GM18502 (cell line): Measurements from ENCODE around the gene PDIA6.

Experiments used
- ATAC-seq: cut with Tn5 transposase; IDR thresholded peaks from one replicate; pipeline ENCODE4 v1.9.1; 2021; ENCODE audit warnings: mild to moderate bottlenecking; ENCODE audit not compliant: unreplicated experiment, poor library complexity

Gene PDIA6, protein sequence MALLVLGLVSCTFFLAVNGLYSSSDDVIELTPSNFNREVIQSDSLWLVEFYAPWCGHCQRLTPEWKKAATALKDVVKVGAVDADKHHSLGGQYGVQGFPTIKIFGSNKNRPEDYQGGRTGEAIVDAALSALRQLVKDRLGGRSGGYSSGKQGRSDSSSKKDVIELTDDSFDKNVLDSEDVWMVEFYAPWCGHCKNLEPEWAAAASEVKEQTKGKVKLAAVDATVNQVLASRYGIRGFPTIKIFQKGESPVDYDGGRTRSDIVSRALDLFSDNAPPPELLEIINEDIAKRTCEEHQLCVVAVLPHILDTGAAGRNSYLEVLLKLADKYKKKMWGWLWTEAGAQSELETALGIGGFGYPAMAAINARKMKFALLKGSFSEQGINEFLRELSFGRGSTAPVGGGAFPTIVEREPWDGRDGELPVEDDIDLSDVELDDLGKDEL

DNA sequence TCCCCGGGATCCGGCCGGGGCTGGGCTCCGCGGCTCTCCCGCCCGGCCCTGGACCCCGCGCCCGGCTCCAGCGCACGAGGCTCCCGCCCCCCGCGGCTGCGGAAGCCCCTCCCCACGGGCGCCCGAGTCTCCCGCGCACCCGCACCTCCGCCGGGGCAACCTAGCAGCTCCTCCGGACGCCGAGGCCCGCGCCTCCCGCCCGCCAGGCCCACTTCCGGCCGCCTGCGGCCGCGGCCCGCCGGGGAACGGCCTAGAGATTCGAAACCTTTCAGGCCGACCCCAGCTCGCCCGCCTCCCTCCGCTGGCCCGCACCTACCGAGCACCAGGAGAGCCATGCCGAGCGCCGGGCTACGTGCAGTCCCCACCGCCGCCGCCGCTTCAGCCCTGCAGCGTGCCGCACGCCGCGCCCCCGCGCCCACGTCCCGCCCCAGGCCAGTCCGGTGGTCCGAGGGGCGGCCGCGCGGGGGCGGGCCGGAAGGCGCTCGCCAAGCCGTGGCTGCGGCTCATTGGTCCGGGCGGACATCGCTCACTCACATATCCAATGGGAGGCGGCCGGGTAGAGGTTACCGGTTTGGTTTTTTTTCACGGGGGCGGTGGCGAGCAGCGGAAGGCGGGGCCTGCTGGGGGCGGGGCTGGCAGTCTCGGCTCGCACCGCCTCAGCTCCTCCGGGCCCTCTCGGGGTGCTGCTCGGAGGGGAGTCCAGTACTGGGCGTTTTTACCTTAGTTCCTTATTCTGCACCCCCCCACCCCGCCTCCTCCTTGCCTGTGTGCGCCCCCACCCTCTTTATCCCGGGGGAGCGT is at the start of gene PDIA6:
Gene PDIA6, minus strand, starts transcription at position 424 of the 801 bp plus-strand sequence. Its CDS starts 89 bp downstream, at position 335.
- ATAC-seq: peak; percentile 90

DNA sequence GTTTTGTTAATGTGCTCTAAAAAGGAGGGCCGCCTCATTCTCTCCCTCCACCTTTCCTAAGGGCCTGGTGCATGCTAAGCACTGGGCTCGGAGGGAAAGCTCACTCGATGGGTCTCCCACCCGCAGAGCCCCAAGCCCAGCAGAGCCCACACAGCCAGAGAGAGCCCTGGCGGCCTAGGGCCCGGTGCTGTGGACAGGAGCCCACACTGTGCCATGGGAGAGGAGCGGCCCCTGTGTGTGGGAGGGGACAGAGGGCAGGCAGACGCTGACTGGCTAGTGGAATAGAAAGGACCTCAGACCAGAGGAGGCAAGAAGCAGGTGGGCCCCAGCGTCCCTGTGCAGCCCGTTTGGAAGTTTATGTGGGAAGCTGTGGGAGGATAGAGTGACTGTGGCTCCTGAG is 49.7 kb upstream of the PDIA6 start:
- no peak for ATAC-seq

DNA sequence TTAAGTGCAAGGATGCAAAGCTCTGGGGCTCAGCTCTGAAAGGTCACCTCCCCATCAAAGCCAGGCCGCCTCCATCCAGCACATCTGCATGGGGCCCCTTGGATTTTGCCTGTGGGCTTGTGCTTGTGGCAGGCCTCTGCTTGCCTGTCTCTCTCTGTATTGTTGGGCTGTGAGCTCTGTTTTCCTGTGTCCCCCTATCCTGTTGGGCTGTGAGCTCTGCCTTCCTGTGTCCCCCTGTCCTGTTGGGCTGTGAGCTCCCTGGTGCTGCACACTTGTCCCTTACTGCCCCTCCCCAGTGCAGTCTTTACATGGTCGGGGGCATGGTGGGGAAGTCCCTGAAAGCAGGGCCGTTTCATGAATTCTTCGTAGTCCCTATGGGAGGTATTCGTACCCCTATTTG is 49.2 kb upstream of the PDIA6 start:
- no peak for ATAC-seq

DNA sequence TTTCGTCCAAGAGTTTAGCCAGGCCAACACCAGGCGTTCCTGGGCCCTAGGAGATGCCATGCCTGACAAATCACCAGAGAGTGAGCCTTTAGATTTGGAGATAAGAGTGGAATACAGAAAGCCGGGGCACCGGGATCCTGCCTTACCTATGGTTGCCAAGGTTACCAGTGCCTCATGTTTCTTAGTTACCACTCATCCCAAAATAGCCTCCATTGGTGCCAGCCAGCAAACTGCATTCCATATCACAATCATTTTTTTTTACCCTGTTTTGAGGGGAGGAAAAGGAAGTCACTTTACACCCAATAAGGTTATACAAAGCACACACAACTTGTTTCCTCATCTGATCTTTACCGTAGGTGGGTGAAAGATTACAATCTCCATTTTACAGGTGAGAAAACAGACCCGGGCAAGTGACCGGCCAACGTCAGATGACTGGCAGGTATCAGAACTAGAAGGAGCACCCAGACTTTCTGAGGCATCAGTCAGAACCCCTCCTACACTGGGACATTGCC is 48.3 kb upstream of the PDIA6 start:
- no peak for ATAC-seq

DNA sequence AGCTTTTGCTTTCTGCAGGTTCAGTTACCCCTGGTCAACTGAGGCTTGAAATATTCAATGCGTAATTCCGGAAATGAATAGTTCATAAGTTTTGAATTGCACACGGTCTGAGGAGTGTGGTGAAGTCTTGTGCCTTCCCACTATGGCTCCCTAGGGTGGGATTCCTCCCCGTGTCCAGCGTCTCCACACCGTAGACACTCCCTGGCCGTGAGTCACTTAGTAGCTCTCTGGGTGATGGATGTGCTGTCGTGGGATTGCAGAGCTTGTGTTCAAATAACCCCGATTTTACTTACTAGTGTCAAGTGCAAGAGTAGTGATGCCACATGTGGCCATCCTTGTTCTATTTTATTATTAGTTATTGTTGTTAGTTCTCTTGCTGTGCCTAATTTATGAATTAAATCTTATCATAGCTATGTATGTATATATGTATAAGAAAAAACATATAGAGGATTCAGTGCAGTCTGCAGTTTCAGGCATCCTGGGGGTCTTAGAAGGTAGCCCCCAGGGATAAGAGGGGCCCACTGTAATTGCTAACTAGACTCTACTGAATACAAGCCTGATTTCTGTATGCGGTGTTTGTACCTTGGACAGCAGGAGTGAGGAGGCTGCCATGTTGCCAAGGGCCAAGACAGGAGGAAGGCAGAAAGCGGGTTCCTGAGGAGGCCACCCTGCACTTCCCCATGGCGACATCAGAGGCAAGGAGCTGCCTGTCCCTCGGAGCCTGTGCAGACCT is 47.7 kb upstream of the PDIA6 start:
- ATAC-seq: no peak

DNA sequence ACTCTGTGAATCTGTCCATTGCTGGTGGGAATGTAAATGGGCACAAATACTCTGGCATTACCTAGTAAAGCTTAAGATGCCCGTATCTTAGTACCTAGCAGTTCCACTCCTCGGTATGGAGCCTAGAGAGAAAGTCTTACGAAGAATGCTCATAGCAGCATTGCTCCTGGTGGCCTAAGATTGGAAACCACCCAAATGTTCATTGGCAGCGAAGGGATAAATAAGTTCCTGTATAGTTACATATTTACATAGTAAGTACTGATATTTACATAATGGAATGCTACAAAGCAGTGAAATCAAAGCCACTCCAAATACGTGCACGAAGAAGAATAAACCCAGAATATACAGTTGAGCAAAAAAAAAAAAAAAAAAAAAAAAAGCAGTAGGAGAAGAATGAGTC is 46.7 kb upstream of the PDIA6 start:
- ATAC-seq: no peak

DNA sequence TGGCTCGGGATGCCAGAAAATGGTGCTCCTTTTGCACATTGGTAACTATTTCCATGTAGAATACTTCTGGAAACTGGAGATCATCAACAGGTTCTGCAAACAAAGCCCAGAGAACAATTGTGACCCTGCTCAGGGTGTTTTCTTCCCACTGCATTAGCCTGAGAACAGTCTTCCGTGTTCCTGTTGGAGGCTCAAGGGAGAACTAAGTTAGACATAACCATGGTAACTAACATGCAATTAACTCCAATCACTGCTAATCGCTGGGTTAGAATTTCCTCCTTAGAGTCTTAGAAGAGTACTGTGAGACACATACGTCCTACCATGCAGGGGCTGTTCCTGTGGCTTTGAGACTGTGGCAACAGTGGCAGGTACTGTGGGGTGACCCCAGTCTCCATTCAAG is 36.0 kb upstream of the PDIA6 start:
- ATAC-seq: no peak

DNA sequence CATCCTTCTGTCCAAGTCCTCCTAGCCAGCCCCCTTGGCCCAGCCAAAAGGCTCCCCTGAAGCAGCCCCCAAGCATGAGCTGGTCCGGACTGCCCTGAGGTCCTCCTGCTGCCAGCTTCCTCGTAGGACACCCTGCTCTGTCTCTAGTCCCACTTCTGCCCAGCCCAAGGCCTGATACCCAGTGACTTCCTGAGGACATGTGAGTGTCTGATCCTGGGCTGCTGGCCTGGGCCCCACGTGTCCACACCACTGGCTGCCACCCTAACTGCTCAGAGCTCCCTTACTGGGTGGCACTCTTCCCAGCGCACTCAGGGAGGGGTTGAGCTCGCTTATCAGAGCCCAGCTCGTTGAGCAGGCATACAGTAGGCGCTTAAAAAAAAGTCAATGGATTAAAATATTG is 34.4 kb upstream of the PDIA6 start:
- no peak for ATAC-seq

DNA sequence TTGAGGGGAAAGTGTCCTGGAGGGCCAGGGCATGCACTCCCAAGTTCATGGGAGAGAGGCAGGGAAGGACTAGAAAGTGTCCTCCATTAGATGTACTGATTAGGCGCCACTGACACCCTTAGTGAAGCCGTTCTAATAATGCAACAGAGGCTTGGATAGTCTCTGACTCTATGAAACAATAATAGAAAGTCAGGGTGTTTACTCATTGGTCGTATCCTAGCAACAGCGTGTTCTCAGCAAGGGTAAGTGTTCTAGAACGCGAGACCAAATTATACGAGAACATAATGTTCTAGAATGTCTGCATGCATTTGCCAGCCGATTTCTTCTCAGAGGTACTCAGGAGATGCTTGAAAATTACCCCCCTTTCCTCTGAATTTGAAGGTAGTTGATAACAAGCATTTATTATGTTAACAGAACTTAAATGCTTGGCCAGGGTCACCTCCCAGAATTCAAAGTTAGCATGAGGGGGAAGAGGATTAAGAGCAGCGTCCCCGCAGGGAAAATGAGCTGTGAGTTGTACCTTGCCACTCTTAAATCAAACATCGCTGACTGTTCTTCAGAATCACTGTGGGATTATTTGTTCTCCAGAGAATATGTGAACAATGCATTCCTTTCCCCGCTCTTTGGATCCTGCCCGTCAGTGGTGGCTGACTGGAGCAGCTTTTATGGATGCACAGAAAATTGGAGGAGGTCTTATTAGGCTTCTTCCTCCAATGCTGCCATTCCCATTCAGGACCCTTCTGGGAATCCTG is 33.7 kb upstream of the PDIA6 start:
- no peak for ATAC-seq

DNA sequence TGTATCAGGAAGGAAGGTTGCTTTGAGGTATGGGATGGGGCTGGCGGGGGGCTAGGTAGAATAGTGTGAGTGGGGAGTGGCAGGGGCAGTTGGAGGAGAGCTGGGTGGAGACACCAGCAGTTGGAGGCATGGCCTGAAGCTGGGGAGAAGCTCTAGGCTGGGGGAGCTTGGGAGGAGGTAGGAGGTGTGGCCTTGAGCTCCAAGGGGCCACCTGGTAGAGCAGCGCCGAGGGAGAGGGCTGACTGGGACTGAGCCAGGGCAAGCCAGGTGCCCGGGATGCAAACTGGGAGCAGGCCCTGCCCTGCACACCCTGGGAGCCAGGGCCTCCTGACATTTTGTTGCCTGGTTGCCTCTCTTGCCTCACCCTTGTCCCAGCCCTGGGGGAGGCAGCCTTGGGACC is 33.1 kb upstream of the PDIA6 start:
- no peak for ATAC-seq

DNA sequence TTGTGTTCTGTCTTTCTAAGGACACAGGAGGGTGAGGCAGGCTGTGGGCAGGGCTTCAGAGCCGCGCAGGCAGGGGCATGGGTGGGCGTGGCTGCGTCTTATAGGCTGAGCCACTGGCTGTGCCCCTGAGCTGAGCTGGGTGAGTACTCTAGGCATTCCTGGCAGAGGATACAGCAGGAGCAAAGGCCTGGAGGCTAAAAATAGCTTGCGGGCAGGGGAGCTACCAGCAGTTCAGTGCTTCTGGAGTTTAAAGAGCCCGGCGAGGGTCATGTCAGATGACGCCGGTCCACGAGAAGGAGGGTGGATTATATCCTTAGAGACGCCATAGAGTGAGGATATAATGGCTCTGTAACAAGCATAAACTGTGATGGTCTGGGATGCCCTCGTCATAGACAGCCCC is 31.5 kb upstream of the PDIA6 start:
- ATAC-seq: no peak

DNA sequence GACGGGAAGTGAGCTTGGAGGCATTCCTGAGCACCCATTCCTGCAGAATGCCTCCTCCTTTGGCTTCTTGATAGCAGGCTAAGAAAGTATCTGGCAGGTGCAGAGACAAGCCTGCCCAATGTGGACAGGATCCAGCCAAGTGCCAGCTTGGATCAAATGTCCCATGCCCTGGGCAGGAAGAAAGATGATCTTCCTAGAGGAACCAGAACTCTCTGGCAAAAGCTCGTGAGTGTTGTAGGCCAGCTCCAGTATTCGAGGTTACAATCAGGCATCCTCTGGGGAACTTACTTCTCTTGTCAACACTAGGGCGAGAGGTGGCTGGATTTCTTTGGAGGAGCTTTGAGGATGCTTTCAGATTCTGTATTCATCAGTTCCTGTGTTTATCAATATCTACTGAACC is 29.9 kb upstream of the PDIA6 start:
- no peak for ATAC-seq

DNA sequence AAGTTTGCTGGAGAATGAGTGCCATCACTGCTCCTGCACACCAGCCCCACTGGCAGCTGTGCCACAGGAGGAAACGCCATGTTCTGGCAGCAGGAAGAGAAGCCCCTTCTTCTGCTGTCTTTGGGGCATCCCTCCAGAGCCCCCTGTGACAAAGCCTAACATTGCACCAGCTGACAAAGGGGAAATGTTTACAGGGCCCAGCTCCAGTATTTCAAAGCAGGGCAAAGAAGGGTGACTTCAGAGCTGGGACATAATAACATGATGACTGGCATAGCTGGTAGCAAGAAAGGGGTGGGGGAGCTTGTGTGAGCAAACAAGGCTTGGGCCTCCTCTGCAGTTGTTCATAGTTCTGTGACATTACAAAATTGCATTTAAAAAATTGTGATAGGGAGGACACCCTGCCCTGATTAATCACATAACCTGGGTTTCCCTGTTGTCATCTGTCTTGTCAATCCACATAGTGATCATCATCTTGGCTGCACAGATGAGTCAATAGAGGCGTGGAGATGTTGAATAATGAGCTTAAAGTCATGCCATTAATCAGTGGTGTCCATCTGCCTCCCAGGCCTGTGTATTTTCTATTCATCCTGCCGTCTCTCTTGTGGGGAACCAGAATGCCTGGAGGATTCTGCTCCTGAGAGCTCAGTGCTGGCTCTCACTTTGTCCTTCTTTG is 29.1 kb upstream of the PDIA6 start:
- no peak for ATAC-seq

DNA sequence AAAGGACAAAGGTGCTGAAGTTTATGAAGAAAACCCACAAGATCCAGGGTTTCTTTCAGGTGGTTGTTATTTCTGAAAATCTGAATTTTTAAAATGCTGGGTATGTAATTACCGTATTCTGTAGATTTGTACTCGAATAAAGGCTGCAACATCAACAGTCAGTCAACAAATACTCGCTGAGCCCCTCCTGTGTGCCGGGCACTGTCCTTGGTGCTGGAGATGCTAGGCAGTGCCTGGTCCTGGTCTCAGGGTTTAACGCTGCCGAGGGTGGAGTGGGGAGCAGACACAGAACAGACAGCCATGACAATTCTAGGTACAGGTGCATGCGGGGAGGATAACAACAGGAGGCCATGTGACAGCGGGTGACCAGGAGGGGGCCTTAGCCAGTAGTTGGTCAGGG is 27.2 kb upstream of the PDIA6 start:
- no peak for ATAC-seq

DNA sequence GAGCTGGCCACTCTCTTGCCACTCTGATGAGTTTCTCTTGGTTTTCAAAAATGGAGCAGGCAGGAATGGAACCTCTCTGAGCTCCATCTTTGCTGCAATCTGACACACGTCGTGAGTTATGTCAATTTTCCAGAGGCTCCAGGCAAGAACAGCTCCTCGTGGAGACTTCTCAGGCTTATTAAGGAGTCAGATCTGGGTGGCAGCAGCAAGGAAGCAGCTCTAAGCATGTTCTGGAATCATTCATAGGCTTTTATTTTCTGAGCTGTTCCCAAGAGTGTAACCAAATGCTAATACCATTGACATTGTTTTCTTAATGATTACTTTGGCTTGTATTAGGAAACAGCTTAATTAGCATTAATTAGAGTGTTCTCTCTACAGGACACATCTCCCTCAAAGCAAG is 26.1 kb upstream of the PDIA6 start:
- ATAC-seq: no peak

DNA sequence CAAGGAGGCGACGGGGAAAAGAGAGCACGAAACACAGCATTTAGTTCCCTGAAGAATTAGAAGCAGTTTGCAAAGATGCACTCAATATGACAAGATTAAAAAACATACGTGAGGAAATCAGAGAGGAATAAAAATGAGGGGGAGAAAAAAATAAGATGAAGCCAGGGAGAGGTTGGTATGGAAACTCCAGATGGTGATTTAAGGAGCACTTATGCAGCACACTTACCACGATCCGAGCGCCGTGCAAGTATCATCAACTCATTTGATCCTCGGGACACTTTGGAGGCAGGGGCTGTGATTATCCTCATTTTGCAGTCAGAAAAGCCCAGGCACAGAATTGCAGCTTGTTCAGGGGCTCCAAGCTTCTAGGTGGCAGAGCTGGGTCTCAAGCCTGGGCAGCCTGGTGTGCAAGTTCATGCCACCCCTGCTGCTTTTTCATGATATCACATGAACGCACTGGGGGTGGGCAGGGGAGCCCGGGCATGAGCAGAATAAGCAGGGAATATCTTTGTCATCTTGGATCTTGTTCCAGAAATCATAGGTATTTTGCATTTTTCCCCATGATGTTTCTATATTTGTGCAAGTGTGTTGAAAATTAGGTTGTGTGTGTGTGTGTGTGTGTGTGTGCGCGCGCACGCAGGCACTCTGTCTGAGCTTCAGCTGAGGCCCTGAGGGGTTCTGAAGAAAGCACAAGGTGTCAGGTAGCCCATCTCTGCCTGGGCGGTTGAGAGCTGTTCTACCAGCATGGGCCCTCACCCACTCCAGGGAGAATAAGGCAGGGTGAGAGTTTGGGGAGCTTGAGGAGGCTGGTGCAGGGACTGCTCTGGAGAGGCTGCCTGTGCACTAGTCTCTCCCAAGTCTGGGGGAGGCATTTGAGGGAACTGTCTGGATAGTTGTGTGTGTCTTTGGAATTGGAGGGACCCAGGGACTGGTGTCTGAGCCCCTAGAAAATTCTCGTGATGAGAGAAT is 25.0 kb upstream of the PDIA6 start:
- ATAC-seq: no peak

DNA sequence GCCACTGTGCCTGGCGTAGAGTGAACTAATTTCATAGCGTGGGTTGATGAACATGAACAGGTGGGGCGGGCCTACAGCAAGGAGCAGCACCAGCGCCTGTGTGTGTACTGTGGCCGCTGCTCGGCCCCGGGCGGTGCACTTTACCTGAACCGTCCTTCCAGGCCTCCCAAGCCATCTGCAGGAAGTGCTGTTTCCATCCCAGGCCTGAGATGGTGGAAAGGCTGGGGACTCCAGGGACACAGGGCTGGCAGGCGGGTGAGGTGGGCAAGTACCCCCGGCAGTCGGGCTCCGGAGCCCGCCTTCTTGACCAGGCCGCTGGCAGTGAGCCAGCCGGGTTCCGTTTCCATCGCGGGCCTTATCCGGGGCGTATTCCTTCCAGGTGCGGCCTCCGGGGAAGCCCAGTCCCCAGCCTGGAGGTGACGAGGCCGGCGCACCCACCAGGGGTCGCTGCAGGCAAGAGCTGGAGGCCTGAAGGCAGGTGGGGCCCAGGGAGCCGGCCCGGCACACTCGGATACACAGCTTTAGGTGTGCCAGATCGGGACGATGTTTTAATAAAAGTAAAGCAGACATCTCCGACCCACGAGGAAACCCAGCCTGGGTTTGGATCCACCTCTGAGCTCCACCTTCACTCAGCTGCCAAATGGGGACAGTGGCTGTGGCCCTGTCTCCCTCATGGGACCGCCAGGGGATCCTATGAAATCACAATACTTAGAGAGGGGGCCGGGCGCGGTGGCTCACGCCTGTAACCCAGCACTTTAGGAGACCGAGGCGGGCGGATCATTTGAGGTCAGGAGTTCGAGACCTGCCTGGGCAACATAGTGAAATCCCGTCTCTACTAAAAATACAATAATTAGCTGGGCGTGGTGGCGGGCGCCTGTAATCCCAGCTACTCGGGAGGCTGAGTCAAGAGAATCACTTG is 22.7 kb upstream of the PDIA6 start:
- ATAC-seq: peak; percentile 77
